CD4-positive, alpha-beta T cell treated with Interferon alpha-2 for 1 hour (primary cell): ENCODE data around the gene ZDHHC3.
A peak's percentile ranks its signal among the peaks of the same experiment; 100 is the strongest.
"Not testable (repeated sequence)": the region's sequence is repeated elsewhere in the genome, so short reads cannot be mapped to it uniquely, and the experiment has no call there.

Source experiments
- DNase-seq, 2 donors: peaks; one replicate each; pipeline ENCODE4 v3.0.0-alpha.2; 2020 to 2022

ZDHHC3 gene

DNA sequence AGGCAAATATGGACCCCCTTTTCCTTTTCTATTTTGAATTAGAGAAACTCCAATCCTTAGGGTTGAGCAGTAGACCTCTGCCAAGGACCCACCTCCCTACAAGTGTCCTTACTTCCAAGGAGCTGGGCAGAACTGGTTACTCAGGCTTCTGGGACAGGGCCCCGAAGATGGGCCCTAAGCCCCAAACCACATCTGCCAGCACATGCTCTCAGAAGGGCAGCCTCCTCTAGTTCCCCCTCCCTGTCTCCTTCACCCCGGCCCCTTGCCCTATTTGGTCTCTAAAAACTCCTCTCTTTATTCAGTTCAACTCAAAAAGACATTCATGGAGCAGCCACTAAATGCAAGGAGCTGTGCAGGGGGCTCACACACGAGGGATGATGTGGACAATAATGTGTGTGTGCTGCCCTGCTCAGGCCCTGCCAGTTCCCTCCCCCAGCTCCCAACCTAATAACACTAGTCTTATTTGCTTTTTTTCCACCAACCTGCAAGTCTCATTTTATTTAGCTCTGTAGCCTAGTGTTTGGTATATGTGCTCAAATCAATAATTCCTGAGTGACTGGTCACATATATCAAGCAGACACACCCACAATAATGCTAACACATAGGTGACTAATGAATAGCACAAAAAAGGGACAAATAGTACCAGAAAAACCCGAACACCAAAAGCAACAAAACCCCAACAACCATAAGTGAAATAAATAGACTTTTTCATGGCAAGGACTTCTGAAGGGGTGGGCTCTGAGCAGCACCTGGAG, 12.2 kb downstream of the ZDHHC3 start:
- no peak for DNase-seq

DNA sequence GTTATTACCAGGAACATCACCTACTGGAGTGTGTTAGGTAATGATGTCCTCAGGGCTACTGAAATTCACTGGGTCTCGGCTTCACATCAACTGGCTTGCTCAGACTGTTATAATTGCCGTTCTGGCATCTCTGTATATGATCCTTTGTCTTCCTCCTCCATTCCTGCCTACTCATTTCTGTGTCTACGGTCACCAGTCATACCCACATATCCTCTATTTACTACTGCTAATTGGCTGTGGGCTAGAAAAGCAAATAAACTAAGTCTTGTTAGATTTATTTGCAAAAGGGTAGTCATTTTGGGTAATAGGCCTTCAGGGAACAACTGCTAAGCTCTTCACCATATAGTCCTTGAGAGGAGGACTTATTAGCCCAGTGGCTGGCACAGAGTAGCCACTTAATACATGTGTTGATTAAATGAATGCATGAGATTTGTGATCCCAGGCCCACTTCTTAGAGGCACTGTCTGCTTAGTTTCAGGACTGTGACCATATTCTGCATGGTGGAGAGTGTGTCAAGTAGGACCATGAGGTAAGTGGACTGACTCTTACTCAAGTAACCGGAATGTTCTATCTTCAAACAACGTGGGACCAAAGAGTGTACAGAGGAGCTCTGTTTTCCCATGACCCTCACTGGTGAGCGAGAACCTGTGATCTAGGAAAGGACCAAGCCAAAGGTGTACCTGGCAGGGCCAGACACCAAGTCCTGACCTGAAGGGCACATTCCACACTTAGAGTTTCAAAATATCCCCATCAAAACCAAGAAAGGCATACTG, 13.2 kb downstream of the ZDHHC3 start:
- no peak for DNase-seq

DNA sequence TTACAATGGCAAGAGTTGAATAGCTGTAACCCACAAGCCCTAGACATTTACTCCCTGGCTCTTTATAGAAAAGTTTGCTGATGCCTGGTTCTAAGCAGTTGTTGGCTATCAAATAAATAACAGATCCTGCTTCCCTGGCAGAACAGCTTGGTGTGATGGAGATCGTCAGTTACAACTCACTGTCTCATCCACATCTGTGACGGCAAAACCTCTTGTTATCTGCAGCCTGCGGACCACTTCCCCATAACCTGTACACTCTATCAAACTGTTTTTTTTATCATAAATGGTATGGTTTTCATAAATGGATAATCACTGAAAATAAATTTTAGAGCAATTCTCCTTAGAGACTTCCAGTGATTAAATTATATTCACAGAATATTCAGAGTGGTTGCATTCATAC, 14.1 kb downstream of the ZDHHC3 start:
- no peak for DNase-seq

DNA sequence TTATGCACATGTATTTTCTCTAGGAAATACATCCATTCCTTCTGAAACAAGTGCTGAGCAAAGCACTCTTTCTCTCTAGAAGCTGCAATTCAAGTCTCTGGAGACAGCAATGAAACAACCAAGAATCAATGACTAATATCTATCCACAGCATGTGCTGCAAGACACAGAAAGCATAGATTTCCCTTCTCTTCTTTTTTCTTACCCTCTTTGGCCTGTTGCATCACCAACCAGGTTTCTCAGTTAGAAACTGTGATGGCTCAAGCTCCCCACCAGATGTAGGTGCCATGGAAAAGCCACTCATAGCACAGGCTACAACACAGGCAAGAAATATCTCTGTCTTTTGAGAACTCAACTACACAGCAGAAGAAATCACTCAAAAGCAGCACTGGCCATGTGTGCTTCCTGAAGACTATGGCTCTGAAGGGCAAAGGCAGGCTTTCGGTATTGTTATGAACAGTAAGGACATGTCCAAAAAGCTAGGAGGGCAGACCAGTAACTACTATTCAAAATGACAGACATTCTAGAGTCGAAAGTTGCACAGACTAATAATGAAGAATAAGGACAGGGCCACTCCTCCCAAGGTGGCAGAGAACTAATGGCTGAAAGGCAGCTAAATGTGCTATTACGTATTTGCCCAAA, 15.5 kb downstream of the ZDHHC3 start:
- DNase-seq = no peak

DNA sequence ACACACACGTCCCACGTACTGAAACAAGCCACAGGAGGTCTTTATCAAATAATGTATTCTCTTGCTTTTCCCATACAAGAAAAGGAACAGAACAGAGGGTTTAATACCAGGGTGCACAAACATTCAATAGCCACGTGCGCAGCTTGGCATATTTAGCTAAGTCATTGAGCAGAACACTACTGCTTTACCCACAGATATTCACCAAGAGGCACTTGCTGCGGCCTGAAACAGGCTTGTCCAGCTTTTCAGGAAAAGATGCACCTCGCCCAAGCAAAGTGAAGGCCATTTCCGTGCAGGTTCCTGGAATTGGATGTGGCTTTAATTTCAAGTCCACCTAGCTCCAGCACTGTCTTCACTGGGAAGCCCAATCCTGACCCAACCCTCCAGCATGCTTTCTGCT, 17.6 kb downstream of the ZDHHC3 start:
- no peak for DNase-seq

DNA sequence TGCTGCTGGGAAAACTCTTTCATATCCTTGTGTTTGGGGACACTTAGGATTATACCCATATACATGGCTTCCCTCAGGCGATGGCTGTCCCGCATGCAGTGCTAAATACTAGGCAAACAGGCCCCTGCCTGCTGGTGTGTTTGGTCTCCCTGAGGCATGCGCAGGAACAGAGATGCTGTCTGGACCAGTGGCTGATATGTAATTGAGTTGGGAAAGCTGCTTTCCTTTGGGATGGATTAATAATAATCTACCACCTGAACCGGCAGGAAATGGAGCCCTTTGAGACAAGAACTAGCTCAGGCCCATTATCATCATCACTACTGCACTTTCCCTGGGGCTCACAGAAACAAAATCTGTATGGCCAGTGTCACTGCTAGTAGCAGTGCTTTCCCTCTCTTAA, 18.0 kb downstream of the ZDHHC3 start:
- DNase-seq = no peak

DNA sequence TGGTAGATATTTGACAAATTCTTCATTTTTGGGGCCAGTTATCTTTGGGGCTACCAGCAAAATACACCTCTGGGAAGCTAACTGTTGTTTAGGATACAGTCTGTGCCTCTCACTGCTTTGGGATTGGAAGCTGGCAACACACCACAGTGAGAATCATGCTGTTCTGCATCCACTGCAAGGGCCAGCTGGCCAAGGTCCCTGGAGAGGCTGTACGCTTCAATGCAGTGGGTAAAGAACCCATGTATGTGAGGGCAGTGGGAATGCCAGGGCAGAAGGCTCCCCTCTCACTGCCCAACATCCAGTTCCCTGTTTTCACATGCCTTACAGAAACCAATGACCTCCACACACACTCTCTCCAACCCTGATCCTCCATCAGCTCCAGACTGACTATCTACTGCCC, 20.1 kb downstream of the ZDHHC3 start:
- no peak for DNase-seq

DNA sequence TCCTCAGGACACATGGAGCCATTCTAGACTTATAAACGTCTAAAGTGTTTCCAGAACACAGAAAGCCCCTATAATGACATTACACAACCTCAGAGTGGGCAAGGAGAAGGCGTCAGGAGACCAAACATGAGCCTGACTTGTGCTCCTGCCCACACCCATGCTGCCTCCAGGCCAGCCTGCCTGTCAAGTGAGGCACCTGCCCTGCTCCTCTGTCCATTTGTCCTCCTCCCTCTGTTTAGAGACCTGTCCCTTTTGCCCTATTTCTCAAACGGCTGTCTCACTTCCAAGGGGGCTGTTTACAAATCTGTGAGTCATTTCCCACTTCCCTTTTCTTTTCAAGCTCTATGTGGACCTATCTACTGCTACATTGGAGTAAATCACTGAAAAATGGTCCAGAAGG, 21.0 kb downstream of the ZDHHC3 start:
- DNase-seq = peak in 1 of 2 donors; percentile 16

DNA sequence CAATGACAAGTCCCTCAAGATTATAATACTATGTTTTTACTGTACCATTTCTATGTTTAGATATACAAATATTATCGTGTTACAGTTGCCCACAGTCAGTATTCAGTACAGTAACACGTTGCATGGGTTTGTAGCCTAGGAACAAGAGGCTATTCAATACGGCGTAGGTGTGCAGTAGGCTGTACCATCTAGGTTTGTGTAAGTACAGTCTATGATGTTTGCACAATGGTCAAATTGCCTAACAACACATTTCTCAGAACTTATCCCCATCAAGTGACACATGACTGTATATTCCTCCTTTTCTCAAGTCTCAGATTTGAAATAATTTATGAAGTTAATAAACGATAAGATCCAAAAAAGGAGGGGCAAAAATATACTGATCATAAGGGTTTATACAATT, 21.7 kb downstream of the ZDHHC3 start:
- no peak for DNase-seq

DNA sequence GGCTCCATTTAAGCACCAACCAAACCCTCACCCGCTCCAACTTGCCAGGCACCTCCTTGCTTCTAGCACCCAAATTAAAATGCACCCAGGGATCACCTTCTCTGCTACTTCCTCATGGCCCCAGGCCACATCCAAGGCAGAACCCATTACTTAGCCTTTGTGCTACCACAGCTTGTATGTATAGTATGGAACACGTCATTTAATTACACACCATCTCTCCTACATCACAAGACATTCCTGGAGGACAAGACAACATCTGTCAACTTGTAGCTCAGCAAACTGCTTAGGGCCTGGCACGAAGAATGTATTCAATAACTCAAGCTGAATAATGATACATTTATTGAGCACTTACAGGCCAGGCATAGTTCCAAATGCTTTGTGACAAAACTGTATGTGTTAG, 23.3 kb downstream of the ZDHHC3 start:
- no peak for DNase-seq

DNA sequence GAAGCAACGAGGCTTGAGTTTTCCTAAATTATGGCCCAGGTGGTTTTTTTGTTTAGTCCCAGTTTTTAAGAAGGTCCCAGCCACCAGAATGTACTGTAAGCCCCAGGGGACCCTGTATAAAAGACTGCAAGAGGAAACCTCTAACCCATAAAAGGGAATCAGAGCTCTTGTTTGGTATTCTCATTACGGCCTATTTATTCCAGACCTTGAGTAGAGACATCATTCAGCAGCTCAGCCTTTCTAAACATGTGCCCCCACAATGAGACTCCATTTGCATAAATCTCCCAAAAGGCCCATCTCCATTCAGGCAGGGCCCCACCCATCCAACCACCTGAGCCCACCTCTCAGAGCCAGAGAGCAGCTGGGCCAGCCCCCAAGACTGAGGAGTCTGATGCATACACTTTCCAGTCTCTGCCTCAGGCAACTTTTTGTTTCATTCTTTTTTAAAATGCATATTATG, 25.7 kb downstream of the ZDHHC3 start:
- no peak for DNase-seq

DNA sequence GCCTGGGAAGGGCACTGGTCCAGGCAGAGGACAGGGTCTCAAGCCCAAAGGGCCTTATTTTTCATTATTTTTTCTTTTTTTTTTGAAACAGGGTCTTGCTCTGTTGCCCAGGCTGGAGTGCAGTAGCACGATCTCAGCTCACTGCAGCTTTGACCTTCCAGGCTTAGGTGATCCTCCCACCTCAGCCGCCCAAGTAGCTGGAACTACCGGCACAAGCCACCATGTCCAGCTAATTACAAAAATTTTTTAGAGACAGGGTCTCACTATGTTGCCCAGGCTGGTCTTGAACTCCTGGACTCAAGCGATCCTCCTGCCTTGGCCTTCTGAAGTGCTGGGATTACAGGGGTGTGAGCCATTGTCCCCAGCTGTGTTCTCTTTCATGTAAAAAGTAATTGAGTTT, 26.2 kb downstream of the ZDHHC3 start:
- not testable (repeated sequence) for DNase-seq

DNA sequence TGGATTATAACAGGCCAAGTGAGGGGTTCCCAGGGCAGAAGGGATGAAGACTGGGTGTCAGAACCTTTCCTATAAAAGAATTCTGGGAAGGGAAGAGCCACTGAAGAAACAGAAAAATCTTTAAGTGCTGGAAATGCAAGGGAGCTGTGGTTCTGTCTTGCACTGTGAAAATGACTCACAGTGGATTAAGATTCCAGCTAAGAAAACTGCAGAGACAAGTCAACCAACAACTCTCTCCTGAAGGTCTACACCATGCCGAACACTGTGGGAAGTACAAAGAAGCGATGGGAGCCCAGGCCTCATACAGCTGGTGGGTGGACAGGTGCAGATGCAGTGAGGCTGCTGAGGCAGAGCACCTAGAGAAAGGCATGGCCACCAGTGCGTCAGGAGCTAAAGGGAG, 27.7 kb downstream of the ZDHHC3 start:
- no peak for DNase-seq

DNA sequence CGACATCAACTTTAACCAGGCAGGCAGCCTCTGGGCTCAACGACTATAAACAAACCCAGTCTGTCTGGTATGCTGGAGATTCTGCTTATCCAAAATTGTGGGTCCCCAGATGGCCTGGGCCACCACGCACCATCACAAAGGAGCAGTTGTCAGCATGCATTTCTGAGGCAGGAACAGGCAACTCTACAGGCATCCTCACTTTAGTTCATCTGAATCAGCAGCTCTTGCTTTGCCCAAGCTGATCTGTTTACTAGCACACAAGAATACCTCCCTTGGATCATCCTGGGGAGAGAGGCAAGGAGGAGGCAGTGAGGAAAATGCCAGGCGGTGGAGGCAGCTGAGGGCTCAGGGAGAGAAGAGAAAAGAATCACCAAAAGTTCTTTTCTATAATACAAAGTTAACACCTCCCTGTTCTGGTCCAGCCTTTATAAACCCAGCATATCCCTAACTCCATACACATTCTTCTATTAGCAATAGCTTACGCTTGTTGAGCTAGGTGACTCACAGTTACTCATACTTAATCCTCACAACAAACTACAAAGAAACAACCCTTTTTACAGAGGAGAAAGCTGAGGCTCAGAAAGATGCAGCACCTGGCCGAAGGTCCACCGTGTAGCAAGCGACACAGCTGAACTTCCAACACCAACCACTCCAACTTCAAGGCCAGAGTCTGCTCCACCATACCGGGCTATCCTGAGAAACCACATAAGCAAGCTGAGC, 33.6 kb downstream of the ZDHHC3 start:
- no peak for DNase-seq

DNA sequence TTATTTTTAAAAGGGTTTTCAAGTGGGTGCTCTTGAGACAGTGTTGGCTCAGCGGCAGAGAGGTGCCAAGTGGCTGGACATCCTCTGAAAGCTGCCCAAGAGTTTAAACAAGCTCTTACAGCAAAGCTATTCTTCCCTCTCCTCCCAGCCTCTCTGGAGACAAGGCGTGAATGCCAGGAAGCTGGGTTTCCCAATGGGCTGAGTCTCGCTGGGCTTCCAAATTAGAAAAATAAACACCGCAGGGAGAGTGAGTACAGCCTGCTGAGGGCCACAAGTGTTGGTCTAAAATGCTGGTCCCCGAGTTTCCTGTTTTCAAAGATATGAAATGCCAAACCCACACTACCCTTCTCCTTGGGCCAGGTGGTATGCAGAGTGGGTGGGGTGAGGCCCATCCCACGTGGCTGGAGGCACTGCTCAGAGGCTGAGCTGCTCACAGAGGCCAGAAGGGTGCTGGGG, 36.4 kb downstream of the ZDHHC3 start:
- no peak for DNase-seq

DNA sequence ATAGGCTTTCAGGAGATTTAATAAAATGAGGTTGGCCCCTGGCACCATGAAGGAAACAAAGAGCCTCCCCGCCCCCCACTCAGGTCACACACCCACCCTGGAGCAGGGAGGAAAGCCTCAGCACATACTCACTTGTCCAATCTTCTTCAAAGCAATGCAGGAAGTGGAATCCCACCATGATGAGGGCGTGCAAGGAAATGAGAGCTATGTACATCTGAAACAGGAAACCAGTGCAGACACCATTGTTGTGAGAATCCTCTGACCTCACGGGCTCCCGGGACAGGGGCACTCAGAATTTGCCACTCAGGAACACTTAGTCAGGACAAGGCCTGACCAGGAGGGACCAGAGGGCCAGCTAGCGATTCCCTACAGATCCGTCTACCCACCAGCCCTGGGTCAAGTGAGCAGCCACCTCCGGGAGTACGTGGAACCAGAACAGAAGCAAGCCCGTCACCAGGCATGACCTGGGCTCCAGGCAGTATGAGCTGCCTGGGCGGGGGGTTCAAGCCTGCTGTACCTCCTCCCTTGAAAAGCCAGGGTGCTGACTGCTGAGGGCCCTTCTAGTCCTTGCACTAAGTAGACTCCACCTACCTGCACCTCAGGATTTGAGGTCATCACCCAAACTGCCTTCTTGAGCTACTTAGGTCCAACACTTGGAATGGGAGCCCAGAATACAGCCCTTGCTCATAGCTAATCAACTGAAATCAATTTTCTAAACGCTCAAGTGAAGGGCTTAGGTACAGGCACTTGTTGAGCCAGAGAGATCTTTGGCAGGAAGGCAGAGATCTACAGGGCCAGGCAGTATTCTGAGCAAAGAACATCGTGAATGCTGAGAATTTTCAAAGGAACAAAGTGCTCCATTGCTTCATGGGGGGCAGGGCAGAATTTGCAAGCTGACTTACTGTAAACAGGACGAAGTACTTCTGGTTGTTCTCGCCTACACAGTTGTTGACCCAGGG, 42.7 kb downstream of the ZDHHC3 start:
- no peak for DNase-seq

DNA sequence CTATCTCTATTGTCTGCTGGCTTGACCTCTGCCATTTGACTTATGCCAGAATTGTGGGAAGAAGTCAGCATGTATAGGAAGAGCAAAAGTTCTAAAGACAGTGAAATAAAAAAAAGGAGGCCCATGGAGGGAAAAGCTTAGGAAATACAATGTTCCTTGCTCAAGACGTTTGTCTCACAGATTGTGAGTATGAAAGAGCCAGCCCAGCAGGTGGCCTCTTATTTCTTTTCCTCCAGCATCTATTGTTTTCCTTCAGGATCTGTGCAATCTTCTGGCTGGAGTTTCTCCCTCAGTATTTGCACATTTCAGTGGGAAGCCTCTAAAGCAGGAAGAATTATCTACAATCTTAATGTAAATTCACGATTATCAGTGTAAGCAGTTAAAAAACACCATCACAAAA, 43.7 kb downstream of the ZDHHC3 start:
- no peak for DNase-seq

DNA sequence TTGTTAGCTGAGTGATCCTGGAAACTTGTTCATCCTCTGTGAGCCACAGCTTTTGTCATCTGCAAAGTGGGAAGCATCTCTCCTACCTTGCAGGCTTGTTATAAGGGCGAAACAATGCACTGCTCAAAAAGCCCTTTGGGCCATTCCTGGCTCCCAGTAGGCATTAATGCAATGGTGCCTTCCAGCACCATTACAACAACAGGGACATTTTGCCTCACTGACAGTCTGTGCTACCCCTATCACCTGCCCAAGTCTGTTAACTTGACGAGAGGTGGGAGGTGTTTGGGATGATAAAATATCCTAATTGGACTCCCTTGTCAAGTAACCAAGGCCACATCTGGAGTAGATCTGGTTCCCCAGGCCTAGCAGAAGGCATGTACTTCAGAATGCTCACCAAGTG, 44.2 kb downstream of the ZDHHC3 start:
- DNase-seq = no peak

DNA sequence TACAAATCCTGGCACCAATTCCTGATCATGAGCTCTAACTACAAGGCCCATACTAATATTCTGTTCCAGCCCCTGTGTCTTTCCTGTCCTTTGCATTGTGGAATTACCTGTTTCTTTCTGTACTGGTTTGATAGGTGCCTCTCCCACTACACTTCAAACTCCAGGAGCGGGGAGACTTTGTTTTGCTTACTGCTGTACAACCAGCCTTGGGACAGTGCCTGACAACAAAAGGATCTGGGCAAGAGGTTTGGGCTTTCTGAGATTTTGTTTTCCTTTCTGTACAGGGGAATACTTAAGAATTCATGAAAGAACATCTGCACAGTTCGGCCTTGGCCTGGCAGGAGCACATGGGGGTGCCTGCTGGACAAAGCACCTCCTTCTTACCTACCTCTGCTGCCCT, 45.1 kb downstream of the ZDHHC3 start:
- no peak for DNase-seq

DNA sequence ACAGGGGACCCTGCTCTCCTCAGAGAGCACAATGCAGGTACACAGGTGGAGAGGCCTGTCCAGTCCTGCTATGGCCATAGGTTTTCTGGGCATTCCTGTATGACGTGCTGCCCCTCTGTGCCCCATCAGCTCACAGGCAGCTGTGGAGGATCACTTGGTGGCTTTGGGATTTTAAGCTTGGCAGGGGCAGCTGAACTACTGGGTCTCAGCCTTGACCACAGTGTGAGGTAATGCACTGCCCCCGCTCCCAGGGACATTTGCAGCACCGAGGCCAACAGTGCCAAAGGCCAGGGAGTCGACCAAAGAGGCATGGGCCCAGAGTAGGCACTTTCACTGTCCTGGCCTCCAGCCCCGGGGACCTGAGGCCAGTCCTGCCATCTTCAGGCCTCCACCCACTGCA, 46.2 kb downstream of the ZDHHC3 start:
- no peak for DNase-seq

DNA sequence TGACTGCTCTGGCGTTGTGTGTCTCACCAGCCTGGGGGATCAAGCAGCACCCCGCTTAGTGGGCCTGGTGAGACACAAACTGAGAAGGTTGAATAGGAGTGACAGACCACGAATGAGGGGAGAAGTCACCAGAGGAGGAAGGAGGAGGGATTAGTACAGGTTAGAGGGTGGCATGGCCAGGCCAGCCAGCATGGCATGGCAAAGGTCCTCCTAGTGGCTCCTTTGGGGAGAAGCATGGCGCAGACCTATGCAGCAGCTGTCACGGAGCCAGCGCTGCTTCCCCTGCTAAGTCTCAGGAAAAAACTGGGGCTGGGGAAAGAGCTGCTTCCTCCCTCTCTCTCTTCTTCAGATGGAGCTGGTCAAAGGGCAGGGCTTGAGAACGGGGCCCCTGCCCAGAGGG, 48.6 kb downstream of the ZDHHC3 start:
- DNase-seq = no peak

DNA sequence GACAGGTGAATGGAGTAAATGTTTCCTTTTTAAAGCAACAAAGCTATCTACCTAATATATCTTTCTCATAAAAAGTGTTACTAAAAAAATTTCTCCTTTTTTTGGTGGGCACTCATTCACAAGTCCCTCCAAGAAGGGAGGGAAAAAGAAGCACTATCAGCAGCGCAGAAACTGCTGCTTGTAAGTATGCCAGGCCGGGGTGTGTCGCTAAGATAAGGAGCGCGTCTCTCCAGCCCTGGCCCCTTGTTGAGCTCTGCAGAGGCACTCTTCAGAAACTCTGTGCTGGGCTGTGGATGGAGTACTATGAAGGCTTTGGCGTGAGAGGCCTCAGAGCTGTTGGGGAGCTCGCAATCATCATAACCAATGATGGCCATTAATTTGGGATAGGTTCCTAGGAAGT, 49.1 kb downstream of the ZDHHC3 start:
- DNase-seq = no peak
